Measurements from ENCODE around the gene DICER1. TPM values are rescaled to one million over a fixed set of nuclear protein-coding genes. Genes with fewer than 3 reads are reported as not detected.

The DICER1 gene
- total RNA-seq, 4 donors from 2014 or later: 64.7 to 137 (median 87.6) TPM

- no peak for TF ChIP-seq CTCF (IDR thresholded peaks at IDR 0.05)
- ATAC-seq (ENCODE audit: low FRiP score) (no peak), DNase-seq (ENCODE audit: low spot score) (no peak)
These were observed 31.4 kb downstream of the DICER1 start for GRCh38 chr14:95125915-95126314.

GRCh38 chr14:95125221-95125620, 32.1 kb downstream of the DICER1 start:
- no peak for DNase-seq (ENCODE audit: low spot score)
- TF ChIP-seq CTCF (IDR thresholded peaks at IDR 0.05): no peak
- ATAC-seq (ENCODE audit: low FRiP score): no peak

DNA sequence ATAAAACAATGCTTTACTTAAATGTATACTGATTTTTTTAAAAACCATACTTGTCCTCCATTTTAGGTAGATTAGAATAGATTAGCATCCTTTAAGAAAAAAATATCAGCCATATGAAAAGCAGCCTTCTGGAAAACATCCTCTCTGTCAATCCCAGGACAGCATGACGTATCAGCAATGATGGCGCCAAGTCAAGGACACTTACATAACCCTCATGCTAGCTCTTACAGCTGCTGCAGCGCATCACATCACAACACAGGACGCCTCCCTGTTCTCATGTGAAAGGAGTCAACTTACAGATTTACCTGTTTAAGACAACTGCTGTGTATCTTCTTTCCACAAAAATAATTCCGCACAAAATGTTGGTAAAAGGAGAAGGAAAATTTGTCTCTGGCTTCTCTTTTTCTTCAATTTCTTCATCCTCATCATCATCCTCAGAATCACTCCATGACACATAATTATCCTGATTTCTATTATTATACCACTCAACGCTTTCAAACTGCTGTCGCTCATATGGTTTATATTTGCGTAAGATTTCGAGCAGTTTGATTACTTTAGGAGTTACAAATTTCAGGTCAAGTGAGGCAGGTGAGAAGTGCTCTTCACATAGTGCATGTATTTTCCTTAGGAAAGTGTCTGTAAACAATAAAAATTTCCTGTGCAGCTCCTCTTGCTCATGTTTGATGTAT, 33.3 kb downstream of the DICER1 start:
- ATAC-seq (ENCODE audit: low FRiP score): no peak
- TF ChIP-seq CTCF (IDR thresholded peaks at IDR 0.05): no peak
- DNase-seq (ENCODE audit: low spot score): no peak

- TF ChIP-seq CTCF (IDR thresholded peaks at IDR 0.05): no peak
- ATAC-seq (ENCODE audit: low FRiP score) (no peak), DNase-seq (ENCODE audit: low spot score) (no peak)
These were observed 34.7 kb downstream of the DICER1 start for GRCh38 chr14:95122621-95122945.

GRCh38 chr14:95121911-95122620, 35.3 kb downstream of the DICER1 start:
- no peak for ATAC-seq (ENCODE audit: low FRiP score)
- no peak for DNase-seq (ENCODE audit: low spot score)
- TF ChIP-seq CTCF (IDR thresholded peaks at IDR 0.05): no peak

- no peak for ATAC-seq (ENCODE audit: low FRiP score)
- no peak for TF ChIP-seq CTCF (IDR thresholded peaks at IDR 0.05)
These were observed 38.0 kb downstream of the DICER1 start for GRCh38 chr14:95119336-95119735.

More at GRCh38 chr14:95119336-95119735, 38.0 kb downstream of the DICER1 start:
- no peak for DNase-seq (ENCODE audit: low spot score)

All from omental fat pad (tissue), 4 donors.